HG02588 (cell line): Measurements from ENCODE around the gene RAB28.

ENCODE experiments used
- ATAC-seq: cut with Tn5 transposase; IDR thresholded peaks from one replicate; pipeline ENCODE4 v1.9.1; 2021; ENCODE audit warnings: mild to moderate bottlenecking, moderate library complexity; ENCODE audit not compliant: unreplicated experiment

Gene RAB28

GRCh38 chr4:13384055-13384454, 100.1 kb downstream of the RAB28 start:
- ATAC-seq, result no peak

- no peak for ATAC-seq
These were observed 105.0 kb downstream of the RAB28 start for GRCh38 chr4:13378973-13379759.

GRCh38 chr4:13371048-13371447, 113.1 kb downstream of the RAB28 start:
- no peak for ATAC-seq

GRCh38 chr4:13368217-13368616, 115.9 kb downstream of the RAB28 start:
- ATAC-seq, result no peak

GRCh38 chr4:13367691-13368090, 116.4 kb downstream of the RAB28 start:
- no peak for ATAC-seq

GRCh38 chr4:13367244-13367643, 116.9 kb downstream of the RAB28 start:
- no peak for ATAC-seq

GRCh38 chr4:13365195-13365594, 118.9 kb downstream of the RAB28 start:
- no peak for ATAC-seq

GRCh38 chr4:13364653-13365052, 119.5 kb downstream of the RAB28 start:
- no peak for ATAC-seq

GRCh38 chr4:13364172-13364571, 120.0 kb downstream of the RAB28 start:
- ATAC-seq, result no peak

GRCh38 chr4:13359809-13360208, 124.3 kb downstream of the RAB28 start:
- ATAC-seq, result no peak

GRCh38 chr4:13355111-13355880, 128.8 kb downstream of the RAB28 start:
- ATAC-seq, result no peak

GRCh38 chr4:13349096-13349495, 135.0 kb downstream of the RAB28 start:
- no peak for ATAC-seq

GRCh38 chr4:13348216-13348615, 135.9 kb downstream of the RAB28 start:
- no peak for ATAC-seq

GRCh38 chr4:13347517-13348125, 136.5 kb downstream of the RAB28 start:
- ATAC-seq, result no peak

- no peak for ATAC-seq
These were observed 139.9 kb downstream of the RAB28 start for GRCh38 chr4:13344216-13344615.

- ATAC-seq, result no peak
These were observed 143.5 kb downstream of the RAB28 start for GRCh38 chr4:13340672-13341071.

GRCh38 chr4:13331827-13332226, 152.3 kb downstream of the RAB28 start:
- no peak for ATAC-seq

- ATAC-seq, result no peak
These were observed 154.2 kb downstream of the RAB28 start for GRCh38 chr4:13329963-13330362.

GRCh38 chr4:13329340-13329850, 154.7 kb downstream of the RAB28 start:
- no peak for ATAC-seq

- ATAC-seq, result no peak
These were observed 155.5 kb downstream of the RAB28 start for GRCh38 chr4:13328591-13328990.

GRCh38 chr4:13327991-13328390, 156.1 kb downstream of the RAB28 start:
- no peak for ATAC-seq

- ATAC-seq, result no peak
These were observed 158.4 kb downstream of the RAB28 start for GRCh38 chr4:13325744-13326143.
